A673 (cell line): ENCODE results near the gene CTSW. TPM values are rescaled to one million over a fixed set of nuclear protein-coding genes. Genes with fewer than 3 reads are reported as not detected.
A peak's percentile ranks its signal among the peaks of the same experiment; 100 is the strongest.

Source experiments
- BruUV-seq: library from RNA; stranded (reverse); fragments of 400-500 nt; replicated peaks from 2 replicates; lab custom pipeline; 2021; lab: Mats Ljungman, UMichigan
- CTCF ChIA-PET: fragments of 300-600 bp; sonication (Branson Sonifier 250); formaldehyde crosslinking; loops from one replicate; lab custom pipeline; 2022; ENCODE audit warnings: antibody characterized with exemption; lab: Charles Lee
- POLR2A ChIA-PET: fragments of 300-600 bp; sonication (Branson Sonifier 250); formaldehyde crosslinking; loops from one replicate; lab custom pipeline; 2022; ENCODE audit warnings: antibody characterized with exemption; ENCODE audit not compliant: low non-redundant PET; lab: Charles Lee
- DNase-seq: peaks from one replicate; pipeline ENCODE4 v3.0.0-alpha.2; 2015; ENCODE audit warnings: low spot score
- H3K27ac ChIP-seq: fragments of 200-600 bp; sonication (generic); 2 replicates; pipeline ENCODE4 v1.5.1; 2016; ENCODE audit warnings: mixed run types, low read depth, mild to moderate bottlenecking, mixed read lengths, antibody characterized with exemption, low read length; ENCODE audit not compliant: poor library complexity, severe bottlenecking
- H3K27me3 ChIP-seq: fragments of 200-600 bp; sonication (generic); replicated peaks from 2 replicates; pipeline ENCODE4 v1.6.1; 2017; ENCODE audit warnings: mixed run types, low read depth, mild to moderate bottlenecking, mixed read lengths, antibody characterized with exemption, low read length; ENCODE audit not compliant: insufficient read depth, poor library complexity
- H3K36me3 ChIP-seq: fragments of 200-600 bp; sonication (generic); 2 replicates; pipeline ENCODE4 v1.6.1; 2016; ENCODE audit warnings: mixed run types, mild to moderate bottlenecking, mixed read lengths, antibody characterized with exemption, low read length; ENCODE audit not compliant: insufficient read depth, poor library complexity, severe bottlenecking
- H3K4me1 ChIP-seq: fragments of 200-600 bp; sonication (generic); 2 replicates; pipeline ENCODE4 v1.6.1; 2017; ENCODE audit warnings: mixed run types, mild to moderate bottlenecking, mixed read lengths, antibody characterized with exemption, low read length; ENCODE audit not compliant: insufficient read depth, poor library complexity, severe bottlenecking
- H3K4me3 ChIP-seq: fragments of 200-600 bp; sonication (generic); 2 replicates; pipeline ENCODE4 v1.5.1; 2016; ENCODE audit warnings: low read depth, mixed run types, mild to moderate bottlenecking, mixed read lengths, low read length; ENCODE audit not compliant: poor library complexity, severe bottlenecking
- H3K9me3 ChIP-seq: fragments of 200-600 bp; sonication (generic); 2 replicates; pipeline ENCODE4 v1.6.1; 2016; ENCODE audit warnings: mixed run types, low read depth, mild to moderate bottlenecking, mixed read lengths, antibody characterized with exemption, low read length; ENCODE audit not compliant: poor library complexity, severe bottlenecking
- CTCF ChIP-seq: fragments of 300-800, 200-600 bp; sonication (generic); conservative IDR thresholded peaks from 2 replicates; pipeline ENCODE4 v1.5.1; 2017; ENCODE audit warnings: low read depth, mild to moderate bottlenecking, antibody characterized with exemption, low read length, moderate library complexity, mixed read lengths
- EZH2 ChIP-seq: fragments of 200-600 bp; sonication (generic); IDR thresholded peaks from 2 replicates; pipeline ENCODE4 v1.6.1; 2017; ENCODE audit warnings: borderline replicate concordance, low read depth, mild to moderate bottlenecking, mixed read lengths, antibody characterized with exemption, low read length; ENCODE audit not compliant: poor library complexity, severe bottlenecking
- intact Hi-C: fragments of 100-400 bp; cut with micrococcal nuclease; formaldehyde crosslinking; loops from one replicate; pipeline ENCODE4 v1.10.0; 2022; ENCODE audit not compliant: unreplicated experiment
- total RNA-seq: library from RNA; stranded (reverse); gene quantifications from 2 replicates; pipeline ENCODE4 v1.2.3, GENCODE V29; 2021

The CTSW gene
- total RNA-seq, 1 experiment from 2014 or later, result not detected

- Histone ChIP-seq H3K4me1 (peaks cover 8% of the 10 kb centered on the region), H3K27me3 (no peaks in the 10 kb centered on the region), H3K4me3 (no peak overlapping the region), H3K9me3 (no peaks in the 10 kb centered on the region), H3K27ac (no peak overlapping the region), H3K36me3 (peaks cover 57% of the 10 kb centered on the region)
- ChIA-PET CTCF (interaction anchor here (0.5 to 1.0 kb wide), 2 partner anchors 8 to 30 kb away, joined by 6 to 7 read pairs; no protein-coding TSS in a partner anchor), POLR2A (no interaction called here)
- TF ChIP-seq CTCF (no peak), EZH2 (no peak)
- no peak for DNase-seq
- intact Hi-C loops, result no loop called here
- no TSS peak for BruUV-seq
These were observed 27.7 kb upstream of the CTSW start for GRCh38 chr11:65851811-65852507.

GRCh38 chr11:65852508-65853245 is 27.0 kb upstream of the CTSW start:
- Histone ChIP-seq H3K27ac (no peak overlapping the region), H3K9me3 (no peaks in the 10 kb centered on the region), H3K4me1 (peaks cover 8% of the 10 kb centered on the region), H3K36me3 (peaks cover 57% of the 10 kb centered on the region), H3K27me3 (no peaks in the 10 kb centered on the region), H3K4me3 (no peak overlapping the region)
- peak; percentile 9 for DNase-seq
- ChIA-PET POLR2A (no interaction called here), CTCF (no interaction called here)
- TF ChIP-seq CTCF (no peak), EZH2 (no peak)
- intact Hi-C loops, result no loop called here
- no TSS peak for BruUV-seq

- BruUV-seq, result no TSS peak
- no peak for TF ChIP-seq CTCF
- no peak for TF ChIP-seq EZH2
- Histone ChIP-seq H3K36me3 (peaks cover 57% of the 10 kb centered on the region), H3K4me3 (no peak overlapping the region), H3K27me3 (no peaks in the 10 kb centered on the region), H3K9me3 (no peaks in the 10 kb centered on the region), H3K4me1 (peaks cover 8% of the 10 kb centered on the region), H3K27ac (no peak overlapping the region)
- intact Hi-C loops, result no loop called here
- ChIA-PET CTCF (no interaction called here), POLR2A (no interaction called here)
- DNase-seq, result peak; percentile 12
These were observed 26.2 kb upstream of the CTSW start for GRCh38 chr11:65853246-65853979.
